NCI-H748 treated with DMSO at 0.1 percent for 48 hours (cell line): ENCODE measurements around the gene AOPEP.
"Not testable (repeated sequence)": the region's sequence is repeated elsewhere in the genome, so short reads cannot be mapped to it uniquely, and the experiment has no call there.

ENCODE experiments used
- DNase-seq: peaks from one replicate; lab custom pipeline; 2025; lab: John Stamatoyannopoulos, UW

The AOPEP gene

GRCh38 chr9:94965631-94966030, 239.1 kb downstream of the AOPEP start:
- not testable (repeated sequence) for DNase-seq

GRCh38 chr9:94966046-94966445, 239.5 kb downstream of the AOPEP start:
- not testable (repeated sequence) for DNase-seq

- no peak for DNase-seq
These were observed 241.0 kb downstream of the AOPEP start for GRCh38 chr9:94967482-94967881.

- peak; percentile 13 for DNase-seq
These were observed 245.1 kb downstream of the AOPEP start for GRCh38 chr9:94971378-94972131.

GRCh38 chr9:94973451-94973941, 247.0 kb downstream of the AOPEP start:
- no peak for DNase-seq

- no peak for DNase-seq
These were observed 247.8 kb downstream of the AOPEP start for GRCh38 chr9:94974154-94974879.

GRCh38 chr9:94975480-94975879, 249.0 kb downstream of the AOPEP start:
- no peak for DNase-seq

- no peak for DNase-seq
These were observed 249.6 kb downstream of the AOPEP start for GRCh38 chr9:94976077-94976476.

- DNase-seq: no peak
These were observed 250.9 kb downstream of the AOPEP start for GRCh38 chr9:94977416-94977815.

- no peak for DNase-seq
These were observed 253.5 kb downstream of the AOPEP start for GRCh38 chr9:94979904-94980507.

GRCh38 chr9:94980947-94981722, 254.6 kb downstream of the AOPEP start:
- DNase-seq: no peak

- no peak for DNase-seq
These were observed 255.2 kb downstream of the AOPEP start for GRCh38 chr9:94981723-94982090.

GRCh38 chr9:94982211-94982610, 255.7 kb downstream of the AOPEP start:
- DNase-seq: no peak

- no peak for DNase-seq
These were observed 257.1 kb downstream of the AOPEP start for GRCh38 chr9:94983552-94983951.

GRCh38 chr9:94984891-94985476, 258.5 kb downstream of the AOPEP start:
- no peak for DNase-seq

GRCh38 chr9:94985649-94986048, 259.1 kb downstream of the AOPEP start:
- no peak for DNase-seq

GRCh38 chr9:94987731-94988130, 261.2 kb downstream of the AOPEP start:
- DNase-seq: no peak

- no peak for DNase-seq
These were observed 264.5 kb downstream of the AOPEP start for GRCh38 chr9:94990897-94991561.

- DNase-seq: no peak
These were observed 265.7 kb downstream of the AOPEP start for GRCh38 chr9:94991961-94992907.
